ENCODE data around the gene ARHGAP24. TPM values are rescaled to one million over a fixed set of nuclear protein-coding genes. Genes with fewer than 3 reads are reported as not detected.
A peak's percentile ranks its signal among the peaks of the same experiment; 100 is the strongest.
"Not testable (repeated sequence)": the region's sequence is repeated elsewhere in the genome, so short reads cannot be mapped to it uniquely, and the experiment has no call there.

Gene ARHGAP24
- total RNA-seq, 1 donor from 2014 or later = 11.1 TPM

- FAIRE-seq (no peak), DNase-seq (ENCODE audit: low read depth) (no peak)
- no peaks in the 10 kb centered on the region for H3K27me3 ChIP-seq (ENCODE audit: control insufficient read depth, insufficient read depth, low read length)
- no peak for TF ChIP-seq CTCF (IDR thresholded peaks at IDR 0.05; ENCODE audit: insufficient read depth, low read length, severe bottlenecking)
- no peaks in the 10 kb centered on the region for H3K36me3 ChIP-seq (ENCODE audit: control insufficient read depth, insufficient read depth, low read length)
- H3K4me3 ChIP-seq (ENCODE audit: low read depth, low read length) = no peak overlapping the region
Measured at GRCh38 chr4:85514117-85514516, 39.2 kb downstream of the ARHGAP24 start.

- Histone ChIP-seq H3K4me3 (ENCODE audit: low read depth, low read length) (no peak overlapping the region), H3K36me3 (ENCODE audit: control insufficient read depth, insufficient read depth, low read length) (no peaks in the 10 kb centered on the region), H3K27me3 (ENCODE audit: control insufficient read depth, insufficient read depth, low read length) (no peaks in the 10 kb centered on the region)
- DNase-seq (ENCODE audit: low read depth) (no peak), FAIRE-seq (no peak)
- no peak for TF ChIP-seq CTCF (IDR thresholded peaks at IDR 0.05; ENCODE audit: insufficient read depth, low read length, severe bottlenecking)
Measured at GRCh38 chr4:85514783-85515182, 39.8 kb downstream of the ARHGAP24 start.

- Histone ChIP-seq H3K36me3 (ENCODE audit: control insufficient read depth, insufficient read depth, low read length) (no peaks in the 10 kb centered on the region), H3K27me3 (ENCODE audit: control insufficient read depth, insufficient read depth, low read length) (no peaks in the 10 kb centered on the region), H3K4me3 (ENCODE audit: low read depth, low read length) (no peak overlapping the region)
- no peak for DNase-seq (ENCODE audit: low read depth)
- no peak for FAIRE-seq
- no peak for TF ChIP-seq CTCF (IDR thresholded peaks at IDR 0.05; ENCODE audit: insufficient read depth, low read length, severe bottlenecking)
Measured at GRCh38 chr4:85515701-85516100, 40.8 kb downstream of the ARHGAP24 start.

DNA sequence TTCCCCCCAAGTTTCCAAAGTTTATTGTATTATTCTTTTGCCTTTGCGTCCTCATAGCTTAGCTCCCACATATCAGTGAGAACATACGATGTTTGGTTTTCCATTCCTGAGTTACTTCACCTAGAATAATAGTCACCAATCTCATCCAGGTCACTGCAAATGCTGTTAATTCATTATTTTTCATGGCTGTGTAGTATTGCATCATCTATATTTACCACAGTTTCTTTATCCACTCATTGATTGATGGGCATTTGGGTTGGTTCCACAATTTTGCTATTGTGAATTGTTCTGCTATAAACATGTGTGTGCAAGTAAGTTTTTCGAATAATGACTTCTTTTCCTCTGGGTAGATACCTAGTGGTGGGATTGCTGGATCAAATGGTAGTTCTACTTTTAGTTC, 43.6 kb downstream of the ARHGAP24 start:
- not testable (repeated sequence) for DNase-seq (ENCODE audit: low read depth); H3K36me3 ChIP-seq (ENCODE audit: control insufficient read depth, insufficient read depth, low read length); H3K27me3 ChIP-seq (ENCODE audit: control insufficient read depth, insufficient read depth, low read length); FAIRE-seq; H3K4me3 ChIP-seq (ENCODE audit: low read depth, low read length)

DNA sequence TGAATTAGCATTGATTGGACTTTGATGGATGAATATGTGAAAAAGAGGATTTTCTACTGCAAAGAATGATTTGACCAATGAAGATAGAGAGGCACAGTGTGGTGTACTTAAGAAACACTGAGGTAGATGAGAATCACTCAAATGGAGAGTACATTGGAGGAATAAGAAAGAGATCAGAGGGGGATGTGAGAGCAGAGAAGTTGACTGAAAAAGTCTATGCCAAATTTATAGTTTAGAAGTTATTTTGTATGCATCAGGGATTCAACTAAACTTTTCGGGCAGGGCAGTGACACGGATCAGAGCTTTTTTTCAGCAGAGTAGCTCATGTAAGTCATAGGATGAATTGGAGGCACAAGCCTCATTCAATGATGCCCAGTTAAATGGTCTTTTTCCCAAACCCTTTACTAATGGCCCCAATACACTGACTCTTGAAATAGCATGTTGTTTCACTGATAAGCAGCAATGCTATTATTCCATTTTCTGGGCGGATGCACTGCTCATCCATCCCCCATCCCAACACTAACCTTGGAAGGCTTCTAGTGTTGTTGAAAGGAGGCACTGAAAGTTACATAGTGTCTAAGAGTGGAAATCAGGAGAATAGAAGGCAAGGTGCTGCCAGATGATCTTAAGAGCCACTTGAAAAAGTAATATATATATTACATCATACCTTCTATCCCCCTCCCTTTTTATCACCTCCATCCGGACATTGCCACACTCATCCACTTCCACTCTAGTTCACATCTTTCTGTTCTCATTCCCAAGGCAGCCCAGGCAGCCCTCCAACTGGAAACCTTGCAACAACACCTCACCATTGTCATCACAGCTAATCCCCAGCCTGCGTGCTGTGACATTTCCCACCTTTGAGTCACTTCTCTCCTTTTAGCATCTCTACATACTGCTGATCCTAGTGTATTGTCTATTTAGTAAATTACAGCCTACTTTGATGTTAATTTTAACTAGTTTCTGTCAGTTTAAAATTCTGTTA, 46.1 kb downstream of the ARHGAP24 start:
- DNase-seq (ENCODE audit: low read depth) (peak; percentile 18), FAIRE-seq (no peak)
- H3K27me3 ChIP-seq (ENCODE audit: control insufficient read depth, insufficient read depth, low read length) = no peaks in the 10 kb centered on the region
- no peaks in the 10 kb centered on the region for H3K36me3 ChIP-seq (ENCODE audit: control insufficient read depth, insufficient read depth, low read length)
- no peak for TF ChIP-seq CTCF (IDR thresholded peaks at IDR 0.05; ENCODE audit: insufficient read depth, low read length, severe bottlenecking)
- H3K4me3 ChIP-seq (ENCODE audit: low read depth, low read length) = no peak overlapping the region

GRCh38 chr4:85522277-85522676, 47.3 kb downstream of the ARHGAP24 start:
- Histone ChIP-seq H3K27me3 (ENCODE audit: control insufficient read depth, insufficient read depth, low read length) (no peaks in the 10 kb centered on the region), H3K36me3 (ENCODE audit: control insufficient read depth, insufficient read depth, low read length) (no peaks in the 10 kb centered on the region), H3K4me3 (ENCODE audit: low read depth, low read length) (no peak overlapping the region)
- DNase-seq (ENCODE audit: low read depth) = no peak
- no peak for FAIRE-seq
- TF ChIP-seq CTCF (IDR thresholded peaks at IDR 0.05; ENCODE audit: insufficient read depth, low read length, severe bottlenecking) = no peak

Data from bronchial epithelial cell (primary cell).